PC-3 (cell line): ENCODE results near the gene PLSCR4. TPM values are rescaled to one million over a fixed set of nuclear protein-coding genes. Genes with fewer than 3 reads are reported as not detected.

Experiments used
- ATAC-seq: fragments of 200-7000 bp; cut with Tn5 transposase; 2 replicates; pipeline ENCODE4 v1.9.1; 2020; ENCODE audit warnings: mild to moderate bottlenecking, moderate library complexity
- BruUV-seq: library from RNA; stranded (reverse); fragments of 400-500 nt; replicated peaks from 2 replicates; lab custom pipeline; 2021; lab: Mats Ljungman, UMichigan
- CTCF ChIA-PET: fragments of 300-600 bp; sonication (Branson Sonifier 250); formaldehyde crosslinking; loops from one replicate; lab custom pipeline; 2022; ENCODE audit warnings: antibody characterized with exemption; lab: Charles Lee
- POLR2A ChIA-PET: fragments of 300-600 bp; sonication (Branson Sonifier 250); formaldehyde crosslinking; loops from one replicate; lab custom pipeline; 2022; ENCODE audit warnings: antibody characterized with exemption; ENCODE audit not compliant: unreplicated experiment; lab: Charles Lee
- DNase-seq: peaks from one replicate; pipeline ENCODE4 v3.0.0-alpha.2; 2015
- H2AFZ ChIP-seq: fragments of 300-600 bp; sonication (generic); 2 replicates; pipeline ENCODE4 v1.6.0; 2016; ENCODE audit warnings: antibody characterized with exemption, low read length
- H3F3A ChIP-seq: fragments of 300-600 bp; sonication (generic); one replicate; pipeline ENCODE4 v1.6.0; 2017; ENCODE audit warnings: antibody characterized with exemption, low read length, control low read depth, mild to moderate bottlenecking; ENCODE audit not compliant: unreplicated experiment
- H3K27ac ChIP-seq: fragments of 300-600 bp; sonication (generic); 2 replicates; pipeline ENCODE4 v1.5.1; 2016; ENCODE audit warnings: mild to moderate bottlenecking, low read length
- H3K27me3 ChIP-seq: fragments of 300-600 bp; sonication (generic); 2 replicates; pipeline ENCODE4 v1.6.1; 2016; ENCODE audit warnings: low read length, mixed read lengths
- H3K36me3 ChIP-seq: fragments of 300-600 bp; sonication (generic); 2 replicates; pipeline ENCODE4 v1.6.1; 2016; ENCODE audit warnings: low read depth, mixed run types, low read length, mixed read lengths
- H3K4me1 ChIP-seq: fragments of 300-600 bp; sonication (generic); 2 replicates; pipeline ENCODE4 v1.5.1; 2016; ENCODE audit warnings: low read length; ENCODE audit not compliant: insufficient read depth
- H3K4me2 ChIP-seq: fragments of 300-600 bp; sonication (generic); 2 replicates; pipeline ENCODE4 v1.6.0; 2016; ENCODE audit warnings: low read length
- H3K4me3 ChIP-seq: fragments of 300-600 bp; sonication (generic); 2 replicates; pipeline ENCODE4 v1.5.1; 2016; ENCODE audit warnings: mild to moderate bottlenecking, low read length, mixed read lengths
- H3K79me2 ChIP-seq: fragments of 300-600 bp; sonication (generic); 2 replicates; pipeline ENCODE4 v1.6.1; 2017; ENCODE audit warnings: low read length, mixed read lengths
- H3K9ac ChIP-seq: fragments of 300-600 bp; sonication (generic); 2 replicates; pipeline ENCODE4 v1.6.0; 2016; ENCODE audit warnings: mild to moderate bottlenecking, low read length
- H3K9me2 ChIP-seq: fragments of 300-600 bp; sonication (generic); replicated peaks from 2 replicates; pipeline ENCODE4 v1.6.1; 2016; ENCODE audit warnings: mixed run types, low read length, mixed read lengths
- H3K9me3 ChIP-seq: fragments of 300-600 bp; sonication (generic); 2 replicates; pipeline ENCODE4 v1.6.1; 2016; ENCODE audit warnings: low read length, mixed read lengths
- H4K20me1 ChIP-seq: fragments of 300-600 bp; sonication (generic); 2 replicates; pipeline ENCODE4 v1.6.1; 2016; ENCODE audit warnings: low read length, mixed read lengths
- CTCF ChIP-seq: fragments of 300-600 bp; sonication (generic); conservative IDR thresholded peaks from 2 replicates; pipeline ENCODE4 v1.5.1; 2017; ENCODE audit warnings: antibody characterized with exemption, low read depth, mild to moderate bottlenecking, low read length
- EZH2 ChIP-seq: fragments of 300-600 bp; sonication (generic); IDR thresholded peaks from one replicate; pipeline ENCODE4 v1.6.1; 2017; ENCODE audit warnings: antibody characterized with exemption, mild to moderate bottlenecking, low read length; ENCODE audit not compliant: unreplicated experiment
- EZH2phosphoT487 ChIP-seq: fragments of 300-600 bp; sonication (generic); IDR thresholded peaks from 2 replicates; pipeline ENCODE4 v1.6.1; 2018; ENCODE audit warnings: mild to moderate bottlenecking, antibody characterized with exemption, low read length, borderline replicate concordance
- intact Hi-C: fragments of 100-400 bp; cut with micrococcal nuclease; formaldehyde crosslinking; loops from 2 replicates; pipeline ENCODE4 v1.9.0; 2023
- total RNA-seq: library from RNA; depleted of rRNA; stranded (reverse); fragments of >200 nt; gene quantifications from 2 replicates; pipeline ENCODE4 v1.2.3, GENCODE V29; 2014

The PLSCR4 gene
- total RNA-seq, 1 experiment from 2014 or later: 0.84 TPM

DNA sequence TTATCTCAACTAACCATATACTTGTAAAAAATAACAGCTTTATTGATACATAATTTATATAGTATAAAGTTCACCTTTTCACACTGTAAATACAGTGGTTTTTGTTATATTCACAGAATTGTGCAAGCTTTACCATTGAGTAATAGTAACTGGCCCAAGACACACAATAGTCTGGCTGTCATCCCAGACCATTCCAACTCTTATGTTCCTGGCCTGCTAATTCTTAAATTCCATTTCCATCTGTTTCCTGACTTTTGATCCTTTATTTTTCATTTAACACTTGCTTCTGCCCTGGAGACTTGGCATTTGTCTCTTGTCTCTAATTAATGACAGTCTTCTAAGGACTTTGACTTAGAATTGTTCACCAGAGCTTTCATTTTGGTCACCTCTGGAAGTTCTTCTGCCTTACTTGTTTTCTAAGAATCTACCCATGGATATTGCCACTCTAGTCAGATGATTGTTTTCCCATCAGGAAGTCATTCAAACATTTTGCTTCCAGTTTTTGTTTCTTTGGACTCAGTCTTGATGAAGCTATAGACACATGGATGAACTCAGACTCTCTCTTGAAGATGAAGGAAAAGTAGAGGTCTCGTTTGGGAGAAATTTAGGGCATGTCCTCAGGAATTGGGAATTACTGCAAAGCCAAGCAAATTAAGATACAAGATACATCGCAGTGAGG lies 27.2 kb upstream of the PLSCR4 start:
- H3K9me3 ChIP-seq: no peaks in the 10 kb centered on the region
- intact Hi-C loops: loop anchor here (1.0 kb wide), 1 partner anchor 49 kb away; no protein-coding TSS in a partner anchor
- no peak overlapping the region for H3K4me3 ChIP-seq
- H3K4me2 ChIP-seq: peak overlapping the region; percentile 38
- peak; percentile 97 for ATAC-seq
- no peaks in the 10 kb centered on the region for H3K36me3 ChIP-seq
- no TSS peak for BruUV-seq
- H4K20me1 ChIP-seq: no peaks in the 10 kb centered on the region
- H3K9me2 ChIP-seq: no peaks in the 10 kb centered on the region
- peak overlapping the region; percentile 28 for H3K27ac ChIP-seq
- H3K4me1 ChIP-seq: peaks cover 10% of the 10 kb centered on the region
- H3F3A ChIP-seq: no peaks in the 10 kb centered on the region
- no peak overlapping the region for H2AFZ ChIP-seq
- H3K9ac ChIP-seq: no peak overlapping the region
- CTCF ChIA-PET: interaction anchor here (0.7 kb wide), 1 partner anchor 49 kb away, joined by 3 read pairs; no protein-coding TSS in a partner anchor
- TF ChIP-seq EZH2phosphoT487 (no peak), CTCF (no peak), EZH2 (no peak)
- POLR2A ChIA-PET: no interaction called here
- H3K79me2 ChIP-seq: no peaks in the 10 kb centered on the region
- H3K27me3 ChIP-seq: no peaks in the 10 kb centered on the region
- peak; percentile 85 for DNase-seq

- TF ChIP-seq CTCF (no peak), EZH2phosphoT487 (no peak), EZH2 (no peak)
- no peak for ATAC-seq
- H4K20me1 ChIP-seq: no peaks in the 10 kb centered on the region
- no peaks in the 10 kb centered on the region for H3K9me3 ChIP-seq
- H3K4me3 ChIP-seq: no peak overlapping the region
- BruUV-seq: no TSS peak
- no peak overlapping the region for H2AFZ ChIP-seq
- no peak overlapping the region for H3K9ac ChIP-seq
- POLR2A ChIA-PET: no interaction called here
- no peaks in the 10 kb centered on the region for H3K79me2 ChIP-seq
- H3K4me1 ChIP-seq: peaks cover 10% of the 10 kb centered on the region
- no peak overlapping the region for H3K4me2 ChIP-seq
- H3F3A ChIP-seq: no peaks in the 10 kb centered on the region
- no peaks in the 10 kb centered on the region for H3K27me3 ChIP-seq
- CTCF ChIA-PET: no interaction called here
- H3K27ac ChIP-seq: no peak overlapping the region
- no peak for DNase-seq
- intact Hi-C loops: no loop called here
- no peaks in the 10 kb centered on the region for H3K36me3 ChIP-seq
- no peaks in the 10 kb centered on the region for H3K9me2 ChIP-seq
These were observed 24.6 kb upstream of the PLSCR4 start for GRCh38 chr3:146275476-146275875.

DNA sequence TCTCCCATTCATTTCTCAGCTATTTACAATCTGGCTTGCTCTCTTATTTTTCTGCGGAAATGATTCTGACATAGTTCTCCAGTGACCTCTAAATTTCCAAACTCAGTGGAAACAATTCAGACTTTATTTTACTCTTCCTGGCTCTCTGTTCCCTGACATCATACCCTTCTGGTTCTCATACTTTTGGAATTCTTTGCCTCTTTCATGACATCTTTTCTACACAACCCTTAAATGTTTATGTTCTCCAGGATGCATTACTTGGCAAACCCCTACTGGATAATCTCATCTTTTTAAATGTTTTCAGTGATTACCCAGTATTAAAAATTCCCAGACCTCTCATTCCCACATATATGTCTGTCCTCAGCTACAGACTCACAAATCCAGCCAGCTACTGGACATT lies 23.9 kb upstream of the PLSCR4 start:
- H3K4me3 ChIP-seq: no peak overlapping the region
- H3K27me3 ChIP-seq: no peaks in the 10 kb centered on the region
- DNase-seq (no peak), ATAC-seq (no peak)
- no peak overlapping the region for H3K4me2 ChIP-seq
- no peaks in the 10 kb centered on the region for H3K9me3 ChIP-seq
- H3K9me2 ChIP-seq: no peaks in the 10 kb centered on the region
- H4K20me1 ChIP-seq: no peaks in the 10 kb centered on the region
- no peaks in the 10 kb centered on the region for H3F3A ChIP-seq
- H3K27ac ChIP-seq: no peak overlapping the region
- no peak for TF ChIP-seq EZH2phosphoT487
- TF ChIP-seq EZH2: no peak
- TF ChIP-seq CTCF: no peak
- H3K36me3 ChIP-seq: no peaks in the 10 kb centered on the region
- no peak overlapping the region for H2AFZ ChIP-seq
- H3K9ac ChIP-seq: no peak overlapping the region
- BruUV-seq: no TSS peak
- no peaks in the 10 kb centered on the region for H3K79me2 ChIP-seq
- intact Hi-C loops: no loop called here
- ChIA-PET POLR2A (no interaction called here), CTCF (no interaction called here)
- peaks cover 14% of the 10 kb centered on the region for H3K4me1 ChIP-seq
